ENCODE measurements around the gene GGA1.

- TF ChIP-seq CTCF (conservative IDR thresholded peaks at IDR 0.05 in 1 of 2, IDR thresholded peaks at IDR 0.05 in 1 of 2; ENCODE audit: low read depth in 1 of 2, low read length in 2 of 2): no peak
- TF ChIP-seq EZH2 (IDR thresholded peaks at IDR 0.05; ENCODE audit: low read length, missing control alignments): no peak
Observed at GRCh38 chr22:37663521-37664140, 55.0 kb downstream of the GGA1 start.
